ENCODE results near the gene RPS15. TPM values are rescaled to one million over a fixed set of nuclear protein-coding genes. Genes with fewer than 3 reads are reported as not detected.

The RPS15 gene
- total RNA-seq, 4 donors from 2014 or later: 1,297 to 2,978 (median 2,171) TPM

- H3K4me3 ChIP-seq: peak within 1 kb of the TSS; percentile 80 to 98 (median 94)
- DNase-seq (ENCODE audit: extremely low spot score): peak; percentile 97
- peaks cover 0 to 33% (median 16%) of the 10 kb centered on the region in 4 donors for H3K36me3 ChIP-seq
- H3K9me3 ChIP-seq: no peaks in the 10 kb centered on the region
- intact Hi-C loops (cut with DNase I): no loop called here
- peaks cover 0 to 16% (median 0%) of the 10 kb centered on the region in 4 donors for H3K27me3 ChIP-seq
- peaks cover 17 to 40% (median 33%) of the 10 kb centered on the region in 4 donors for H3K4me1 ChIP-seq
- H3K27ac ChIP-seq (replicated peaks in 1 of 4): peak within 1 kb of the TSS; percentile 71 to 79 (median 74)
- 2% methylated on average over 9 of the region's 71 CpGs for whole genome bisulfite sequencing
- TF ChIP-seq POLR2AphosphoS5 (IDR thresholded peaks at IDR 0.05) (peak; percentile 89 to 94), EP300 (IDR thresholded peaks at IDR 0.05) (no peak)
Observed at GRCh38 chr19:1478934-1479707, 40.9 kb downstream of the RPS15 start, which contains the start of gene C19orf25. Gene C19orf25, minus strand, starts transcription at chr19:1479215. Its CDS starts 312 bp downstream, at chr19:1478903.

GRCh38 chr19:1481224-1481892 lies 43.2 kb downstream of the RPS15 start:
- Histone ChIP-seq H3K4me1 (peaks cover 15 to 30% (median 28%) of the 10 kb centered on the region in 4 donors), H3K9me3 (no peaks in the 10 kb centered on the region), H3K27ac (replicated peaks in 1 of 4) (no peak overlapping the region), H3K36me3 (peaks cover 0 to 11% (median under 1%) of the 10 kb centered on the region in 4 donors), H3K4me3 (no peak overlapping the region), H3K27me3 (no peaks in the 10 kb centered on the region)
- 89% methylated on average over 19 of the region's 26 CpGs for WGBS
- TF ChIP-seq POLR2AphosphoS5 (IDR thresholded peaks at IDR 0.05): no peak
- no peak for TF ChIP-seq EP300 (IDR thresholded peaks at IDR 0.05)
- TF ChIP-seq POLR2A (IDR thresholded peaks at IDR 0.05; ENCODE audit: low read depth): no peak
- TF ChIP-seq CTCF (IDR thresholded peaks at IDR 0.05): no peak
- intact Hi-C loops (cut with DNase I): no loop called here
- DNase-seq (ENCODE audit: extremely low spot score): no peak

GRCh38 chr19:1481893-1482360 lies 43.7 kb downstream of the RPS15 start:
- H3K4me3 ChIP-seq: no peak overlapping the region
- peaks cover 15 to 27% (median 27%) of the 10 kb centered on the region in 4 donors for H3K4me1 ChIP-seq
- H3K36me3 ChIP-seq: peaks cover 0 to 5% (median 0%) of the 10 kb centered on the region in 4 donors
- H3K9me3 ChIP-seq: no peaks in the 10 kb centered on the region
- no peak overlapping the region for H3K27ac ChIP-seq (replicated peaks in 1 of 4)
- intact Hi-C loops (cut with DNase I): no loop called here
- TF ChIP-seq EP300 (IDR thresholded peaks at IDR 0.05): no peak
- no peak for TF ChIP-seq POLR2A (IDR thresholded peaks at IDR 0.05; ENCODE audit: low read depth)
- TF ChIP-seq POLR2AphosphoS5 (IDR thresholded peaks at IDR 0.05): no peak
- TF ChIP-seq CTCF (IDR thresholded peaks at IDR 0.05): no peak
- no peak for DNase-seq (ENCODE audit: extremely low spot score)
- no peaks in the 10 kb centered on the region for H3K27me3 ChIP-seq
- 92% methylated on average over 14 of the region's 36 CpGs for WGBS

- intact Hi-C loops (cut with DNase I): no loop called here
- DNase-seq (ENCODE audit: extremely low spot score): no peak
- no peak for TF ChIP-seq EP300 (IDR thresholded peaks at IDR 0.05)
- TF ChIP-seq CTCF (IDR thresholded peaks at IDR 0.05): no peak
- no peak for TF ChIP-seq POLR2AphosphoS5 (IDR thresholded peaks at IDR 0.05)
- no peak for TF ChIP-seq POLR2A (IDR thresholded peaks at IDR 0.05; ENCODE audit: low read depth)
- H3K27me3 ChIP-seq: no peaks in the 10 kb centered on the region
- no peak overlapping the region for H3K27ac ChIP-seq (replicated peaks in 1 of 4)
- H3K36me3 ChIP-seq: no peaks in the 10 kb centered on the region
- no peak overlapping the region for H3K4me3 ChIP-seq
- 79% methylated on average over 14 of the region's 37 CpGs for WGBS
- H3K4me1 ChIP-seq: peaks cover 15 to 21% (median 20%) of the 10 kb centered on the region in 4 donors
- H3K9me3 ChIP-seq: no peaks in the 10 kb centered on the region
Observed at GRCh38 chr19:1482361-1483130, 44.4 kb downstream of the RPS15 start.

Measured in esophagus muscularis mucosa (tissue), 4 donors.